HEK293 (cell line): Measurements from ENCODE around the gene KRTAP4-16.

Experiments used
- CTCF ChIP-seq: fragments of 450-650 bp; formaldehyde crosslinking; IDR thresholded peaks from 2 replicates; pipeline ENCODE4 v1.5.1; 2016; ENCODE audit warnings: missing biosample characterization, missing genetic modification characterization
- SP7 ChIP-seq: fragments of 450-650 bp; formaldehyde crosslinking; IDR thresholded peaks from 2 replicates; pipeline ENCODE4 v1.5.1; 2016; ENCODE audit warnings: missing biosample characterization, missing genetic modification characterization
- YY1 ChIP-seq: fragments of 450-650 bp; formaldehyde crosslinking; IDR thresholded peaks from 2 replicates; pipeline ENCODE4 v1.5.1; 2018; ENCODE audit warnings: missing biosample characterization, missing genetic modification characterization
- ZEB2 ChIP-seq: fragments of 450-650 bp; formaldehyde crosslinking; IDR thresholded peaks from 2 replicates; pipeline ENCODE4 v1.5.1; 2016; ENCODE audit warnings: missing biosample characterization, missing genetic modification characterization
- ZNF146 ChIP-seq: fragments of 450-650 bp; formaldehyde crosslinking; IDR thresholded peaks from 2 replicates; pipeline ENCODE4 v1.5.1; 2016; ENCODE audit warnings: missing biosample characterization, missing genetic modification characterization
- ZNF274 ChIP-seq, 2 experiments: fragments of 200-500 bp in 1 of 2; fragments of 450-650 bp in 1 of 2; sonication (Bioruptor generic) in 1 of 2; formaldehyde crosslinking in 1 of 2; IDR thresholded peaks; 2 replicates each; pipeline versions ENCODE4 v1.5.1 to v1.6.1; 2014 to 2016; ENCODE audit warnings: borderline replicate concordance in 1 of 2, inconsistent platforms in 1 of 2, low read length in 1 of 2, missing biosample characterization in 1 of 2, missing genetic modification characterization in 1 of 2
- ZNF398 ChIP-seq: fragments of 450-650 bp; formaldehyde crosslinking; IDR thresholded peaks from 2 replicates; pipeline ENCODE4 v1.5.1; 2017; ENCODE audit warnings: missing biosample characterization, missing genetic modification characterization
- ZNF530 ChIP-seq: fragments of 450-650 bp; formaldehyde crosslinking; IDR thresholded peaks from 2 replicates; pipeline ENCODE4 v1.5.1; 2016; ENCODE audit warnings: low read depth, missing biosample characterization, missing genetic modification characterization
- ZNF692 ChIP-seq: fragments of 450-650 bp; formaldehyde crosslinking; IDR thresholded peaks from 2 replicates; pipeline ENCODE4 v1.5.1; 2016; ENCODE audit warnings: missing biosample characterization, missing genetic modification characterization
- ZNF76 ChIP-seq: fragments of 450-650 bp; formaldehyde crosslinking; IDR thresholded peaks from 2 replicates; pipeline ENCODE4; 2016; ENCODE audit warnings: low read depth, missing biosample characterization, missing genetic modification characterization, borderline replicate concordance
- ZNF768 ChIP-seq: fragments of 450-650 bp; formaldehyde crosslinking; IDR thresholded peaks from 2 replicates; pipeline ENCODE4 v1.5.1; 2018; ENCODE audit warnings: missing biosample characterization, mild to moderate bottlenecking, missing genetic modification characterization

- TF ChIP-seq ZNF146 (tag by site-specific recombination) (no peak), CTCF (tag by site-specific recombination) (no peak), ZNF692 (no peak), ZNF274 (IDR thresholded peaks at IDR 0.05; ENCODE audit: low read length) (no peak), ZNF274 (tag by site-specific recombination; IDR thresholded peaks at IDR 0.05; ENCODE audit: borderline replicate concordance) (no peak), ZNF76 (no peak), YY1 (tag by site-specific recombination) (no peak), ZNF768 (tag by site-specific recombination) (no peak), ZEB2 (tag by site-specific recombination) (no peak), ZNF530 (tag by site-specific recombination) (no peak), ZNF398 (tag by site-specific recombination) (no peak), SP7 (tag by site-specific recombination) (no peak)
Observed at GRCh38 chr17:41061964-41062363, 40.0 kb downstream of the KRTAP4-16 start.
